OCI-LY7 (cell line): ENCODE data around the gene KMT2B. TPM values are rescaled to one million over a fixed set of nuclear protein-coding genes. Genes with fewer than 3 reads are reported as not detected.

Experiments used
- BruUV-seq: library from RNA; stranded (reverse); fragments of 400-500 nt; replicated peaks from 2 replicates; lab custom pipeline; 2021; lab: Mats Ljungman, UMichigan
- CTCF ChIA-PET: fragments of 300-600 bp; sonication (Branson Sonifier 250); formaldehyde crosslinking; loops from one replicate; lab custom pipeline; 2022; ENCODE audit warnings: antibody characterized with exemption; ENCODE audit not compliant: unreplicated experiment; lab: Charles Lee
- POLR2A ChIA-PET: fragments of 300-600 bp; sonication (Branson Sonifier 250); formaldehyde crosslinking; loops from one replicate; lab custom pipeline; 2022; ENCODE audit warnings: antibody characterized with exemption; lab: Charles Lee
- DNase-seq: peaks from one replicate; pipeline ENCODE4 v3.0.0-alpha.2; 2015; ENCODE audit warnings: low spot score
- H2AFZ ChIP-seq: fragments of 200-600 bp; sonication (generic), shearing (Covaris generic); 2 replicates; pipeline ENCODE4 v1.6.1; 2014; ENCODE audit warnings: mild to moderate bottlenecking, antibody characterized with exemption, low read length, moderate library complexity
- H3K27ac ChIP-seq: fragments of 200-600 bp; sonication (generic); 2 replicates; pipeline ENCODE4 v1.5.1; 2014; ENCODE audit warnings: mixed run types, low read depth, mild to moderate bottlenecking, moderate library complexity, low read length, inconsistent platforms; ENCODE audit not compliant: poor library complexity, severe bottlenecking
- H3K36me3 ChIP-seq: fragments of 200-600 bp; sonication (generic); 2 replicates; pipeline ENCODE4 v1.6.1; 2014; ENCODE audit warnings: mild to moderate bottlenecking, antibody characterized with exemption, low read length, moderate library complexity, mixed read lengths; ENCODE audit not compliant: insufficient read depth
- H3K4me1 ChIP-seq: fragments of 200-600 bp; sonication (generic); 2 replicates; pipeline ENCODE4 v1.5.1; 2014; ENCODE audit warnings: mild to moderate bottlenecking, low read length; ENCODE audit not compliant: insufficient read depth, poor library complexity, severe bottlenecking
- H3K4me2 ChIP-seq: fragments of 200-600 bp; sonication (generic); 2 replicates; pipeline ENCODE4 v1.6.1; 2014; ENCODE audit warnings: mild to moderate bottlenecking, low read length
- H3K4me3 ChIP-seq: fragments of 200-600 bp; sonication (generic); 2 replicates; pipeline ENCODE4 v1.5.1; 2014; ENCODE audit warnings: mild to moderate bottlenecking, low read depth, low read length; ENCODE audit not compliant: poor library complexity, severe bottlenecking
- H3K79me2 ChIP-seq: fragments of 200-600 bp; sonication (generic); 2 replicates; pipeline ENCODE4 v1.6.1; 2016; ENCODE audit warnings: low read depth, mild to moderate bottlenecking, low read length, moderate library complexity, mixed read lengths; ENCODE audit not compliant: insufficient read depth
- H3K9me2 ChIP-seq: fragments of 200-600 bp; sonication (generic); 2 replicates; pipeline ENCODE4 v1.6.1; 2016; ENCODE audit warnings: mild to moderate bottlenecking, low read length, mixed read lengths; ENCODE audit not compliant: insufficient read depth
- H3K9me3 ChIP-seq: fragments of 200-600 bp; sonication (generic); 2 replicates; pipeline ENCODE4 v1.6.1; 2014; ENCODE audit warnings: mild to moderate bottlenecking, mixed run types, low read length, mixed read lengths
- H4K20me1 ChIP-seq: fragments of 200-600 bp; sonication (generic); 2 replicates; pipeline ENCODE4 v1.6.1; 2014; ENCODE audit warnings: mild to moderate bottlenecking, antibody characterized with exemption, low read length, moderate library complexity, mixed read lengths; ENCODE audit not compliant: insufficient read depth
- CTCF ChIP-seq: fragments of 200-600 bp; sonication (generic); conservative IDR thresholded peaks from 2 replicates; pipeline ENCODE4 v1.5.1; 2014; ENCODE audit warnings: mild to moderate bottlenecking, antibody characterized with exemption, low read length, moderate library complexity, mixed read lengths
- EZH2phosphoT487 ChIP-seq: fragments of 200-600 bp; sonication (generic); IDR thresholded peaks from 2 replicates; pipeline ENCODE4 v1.6.1; 2018; ENCODE audit warnings: low read depth, borderline replicate concordance, mild to moderate bottlenecking, mixed run types, antibody characterized with exemption, low read length, moderate library complexity, mixed read lengths
- intact Hi-C: fragments of 100-400 bp; cut with micrococcal nuclease; formaldehyde crosslinking; loops from one replicate; pipeline ENCODE4 v1.10.0; 2022; ENCODE audit not compliant: unreplicated experiment
- total RNA-seq, 2 experiments: library from RNA; depleted of rRNA in 1 of 2; stranded (reverse); fragments of >200 nt in 1 of 2; shearing (Covaris generic) in 1 of 2; gene quantifications; 2 replicates each; pipeline ENCODE4 v1.2.3, GENCODE V29; 2014 to 2022

Gene KMT2B
- total RNA-seq, 2 experiments from 2014 or later = 25.2 to 56.2 TPM

- intact Hi-C loops = loop anchor here (1.0 kb wide), 2 partner anchors 27 to 35 kb away; partner anchors contain the start of gene LIN37
Measured at GRCh38 chr19:35775046-35775297, 57.2 kb downstream of the KMT2B start.

GRCh38 chr19:35775298-35776101 lies 57.7 kb downstream of the KMT2B start, which contains the start of gene ARHGAP33:
Gene ARHGAP33, plus strand, starts transcription at chr19:35775564. Its CDS starts 95 bp downstream, at chr19:35775659.
- intact Hi-C loops = loop anchor here (1.0 kb wide), 2 partner anchors 27 to 35 kb away; partner anchors contain the start of gene LIN37

More at GRCh38 chr19:35775046-35775297, 57.2 kb downstream of the KMT2B start:
- BruUV-seq = no TSS peak
- H3K9me3 ChIP-seq = no peaks in the 10 kb centered on the region
- TF ChIP-seq CTCF (no peak), EZH2phosphoT487 (no peak)
- H3K4me2 ChIP-seq = peak overlapping the region; percentile 59
- H2AFZ ChIP-seq = peak overlapping the region; percentile 11; the same call in 1 of the 2 replicates
- no peaks in the 10 kb centered on the region for H3K9me2 ChIP-seq
- no peaks in the 10 kb centered on the region for H4K20me1 ChIP-seq
- CTCF ChIA-PET = no interaction called here
- no peak for DNase-seq
- H3K27ac ChIP-seq = no peak overlapping the region
- H3K79me2 ChIP-seq = no peaks in the 10 kb centered on the region
- peak overlapping the region; percentile 80 for H3K4me3 ChIP-seq
- peaks cover 19% of the 10 kb centered on the region for H3K4me1 ChIP-seq
- POLR2A ChIA-PET = no interaction called here
- H3K36me3 ChIP-seq = no peaks in the 10 kb centered on the region

More at GRCh38 chr19:35775298-35776101, 57.7 kb downstream of the KMT2B start, which contains the start of gene ARHGAP33:
- CTCF ChIA-PET = no interaction called here
- Histone ChIP-seq H3K4me1 (peaks cover 19% of the 10 kb centered on the region), H4K20me1 (no peaks in the 10 kb centered on the region), H3K4me2 (peak within 1 kb of the TSS; percentile 79), H3K9me2 (no peaks in the 10 kb centered on the region), H3K9me3 (no peaks in the 10 kb centered on the region), H3K27ac (peak within 1 kb of the TSS; percentile 29), H2AFZ (peak within 1 kb of the TSS; percentile 11; the same call in 1 of the 2 replicates), H3K79me2 (no peaks in the 10 kb centered on the region), H3K36me3 (no peaks in the 10 kb centered on the region), H3K4me3 (peak within 1 kb of the TSS; percentile 80)
- TF ChIP-seq EZH2phosphoT487 (no peak), CTCF (no peak)
- DNase-seq = peak; percentile 100
- BruUV-seq = no TSS peak
- POLR2A ChIA-PET = no interaction called here
